NCI-H2107 treated with DMSO at 0.1 percent for 48 hours (cell line): ENCODE data around the gene C1orf105.

ENCODE experiments used
- DNase-seq: peaks from one replicate; lab custom pipeline; 2025; ENCODE audit not compliant: unreplicated experiment; lab: John Stamatoyannopoulos, UW

C1orf105 gene

GRCh38 chr1:172395576-172395975 lies 24.9 kb upstream of the C1orf105 start:
- no peak for DNase-seq

DNA sequence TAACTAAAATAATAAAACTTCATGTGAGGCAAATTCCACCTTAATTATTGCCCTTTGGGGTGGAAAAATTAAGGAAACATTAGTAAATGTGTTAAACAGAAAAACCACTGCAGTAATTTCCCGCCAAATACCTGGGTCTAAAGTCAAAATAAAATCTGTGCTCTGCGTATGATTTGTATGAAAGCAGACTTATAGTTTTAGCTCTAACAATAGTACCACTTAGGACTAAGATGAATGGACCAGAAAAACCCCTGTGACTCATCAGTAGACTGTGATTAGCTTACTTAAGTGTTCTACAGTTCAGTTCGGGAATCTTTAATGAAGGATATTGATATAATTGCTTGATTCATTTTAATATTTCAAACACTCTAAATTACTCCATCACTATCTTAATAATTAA lies 23.3 kb upstream of the C1orf105 start:
- no peak for DNase-seq

DNA sequence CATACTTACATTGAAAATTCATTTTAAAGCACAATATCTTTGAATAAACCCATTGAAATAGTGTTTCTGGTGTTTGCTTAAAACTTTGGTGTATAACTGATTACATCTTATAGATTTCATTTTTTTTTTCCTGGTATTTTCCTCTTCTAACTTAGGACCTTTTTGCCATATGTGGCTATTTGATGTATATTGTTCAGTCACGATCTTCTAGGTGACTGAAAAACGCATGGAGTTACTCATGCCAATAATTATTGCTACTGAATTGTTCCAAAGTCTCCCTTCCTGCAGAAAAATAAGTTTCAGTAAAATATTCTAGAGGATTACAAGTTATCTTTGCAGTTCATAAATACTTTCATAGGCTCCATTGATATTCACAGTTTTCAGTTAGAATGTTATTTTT lies 22.9 kb upstream of the C1orf105 start:
- no peak for DNase-seq

- DNase-seq, result no peak
Observed at GRCh38 chr1:172398193-172398592, 22.3 kb upstream of the C1orf105 start.

DNA sequence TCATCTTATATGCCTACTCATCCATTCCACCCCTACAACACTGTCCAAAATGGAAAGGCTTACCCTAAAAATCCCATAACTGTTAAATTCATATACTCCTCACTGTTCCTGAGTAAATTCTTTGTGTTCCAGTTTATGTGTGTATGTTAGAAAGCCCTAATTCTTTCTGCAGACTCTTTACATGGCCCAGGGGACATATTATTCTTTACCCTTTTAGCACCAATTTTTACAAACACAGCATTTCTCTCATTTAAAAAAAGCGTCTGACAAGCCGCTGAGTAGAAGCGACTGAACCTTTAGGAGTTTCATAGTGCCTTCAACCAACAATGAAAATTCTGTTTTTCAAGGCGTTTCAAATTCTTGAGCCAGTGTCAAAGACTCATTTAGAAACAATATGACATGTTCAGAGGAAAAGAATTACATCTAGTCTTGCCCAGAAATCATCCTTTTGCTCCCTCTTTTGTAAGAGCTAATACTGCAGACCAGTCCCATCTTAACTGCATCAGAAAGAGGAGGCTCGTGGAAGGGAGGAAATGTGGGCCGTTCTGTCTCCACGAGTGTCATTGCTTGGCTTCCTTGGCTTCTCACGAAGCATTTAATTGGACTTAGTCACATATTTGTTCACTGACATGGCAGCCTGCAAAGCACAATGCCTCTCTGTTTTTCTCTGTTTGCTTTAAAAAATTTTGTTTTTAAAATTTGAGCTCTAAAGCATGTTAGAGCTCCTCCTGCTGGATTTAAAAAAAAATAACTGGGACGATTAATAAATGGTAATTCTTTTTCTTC lies 21.3 kb upstream of the C1orf105 start:
- DNase-seq, result peak; percentile 7

DNA sequence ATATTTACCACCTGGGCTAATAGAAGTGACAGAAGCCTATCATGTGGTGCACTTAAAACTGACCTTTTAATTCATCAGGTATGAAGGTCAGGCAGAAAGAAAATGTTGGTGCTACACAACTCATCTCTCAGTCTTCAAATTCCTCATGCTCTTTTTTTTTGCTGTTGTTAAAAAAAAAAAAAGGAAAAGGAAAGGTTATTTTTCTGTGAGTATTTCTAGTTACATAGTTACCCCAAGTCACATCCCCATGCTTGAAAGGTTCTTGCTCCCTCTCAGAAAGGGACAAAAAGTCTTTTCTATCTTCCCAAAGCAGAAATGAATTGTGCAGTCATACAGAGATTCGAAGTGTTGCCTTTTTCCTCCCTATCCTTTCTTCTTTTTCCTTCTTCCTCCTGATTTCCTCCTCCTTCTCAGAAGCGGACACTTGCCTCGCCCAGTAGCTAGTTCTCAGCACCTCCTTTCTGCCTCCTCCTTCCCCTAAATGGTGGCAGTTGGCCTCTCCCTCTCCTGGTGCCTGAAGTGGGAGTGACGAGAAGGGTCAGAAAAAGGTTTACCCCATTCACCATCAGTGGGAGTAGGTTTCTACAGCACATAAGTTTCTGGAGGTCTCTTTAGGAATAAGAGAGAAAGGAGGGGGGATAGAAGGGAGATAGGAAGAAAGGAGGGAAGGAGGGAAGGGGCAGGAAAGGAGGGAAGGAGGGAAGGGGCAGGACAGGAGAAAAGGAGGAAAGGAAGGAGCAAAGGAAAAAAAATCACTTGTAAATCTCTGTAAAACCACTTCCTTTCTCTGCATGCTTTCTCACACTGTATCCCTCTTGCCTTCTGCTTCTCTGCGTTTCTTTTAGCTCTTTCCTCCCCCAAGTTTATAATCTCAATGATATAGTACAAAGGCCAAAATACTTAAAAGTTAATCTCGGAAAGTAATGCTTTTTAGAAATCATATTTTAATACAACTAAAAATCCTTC lies 20.4 kb upstream of the C1orf105 start:
- DNase-seq, result no peak

DNA sequence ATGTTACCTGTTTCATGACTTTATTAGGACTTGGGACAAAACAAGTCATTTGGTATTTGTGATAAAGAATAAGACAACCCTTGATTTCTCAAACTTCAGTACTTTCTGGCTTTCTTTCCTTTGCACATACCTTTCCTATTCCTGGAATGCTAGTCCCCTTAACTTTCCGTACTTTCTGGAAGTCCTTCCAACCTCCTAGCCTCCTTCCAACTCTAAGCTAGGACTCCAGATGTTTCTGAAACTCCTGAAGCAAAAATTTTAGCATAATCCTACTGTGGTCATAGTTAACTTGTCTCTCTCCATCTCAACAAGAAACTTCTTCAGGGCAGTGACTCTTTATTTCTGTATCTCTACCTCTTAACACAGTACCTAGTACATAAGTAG lies 19.8 kb upstream of the C1orf105 start:
- no peak for DNase-seq

DNA sequence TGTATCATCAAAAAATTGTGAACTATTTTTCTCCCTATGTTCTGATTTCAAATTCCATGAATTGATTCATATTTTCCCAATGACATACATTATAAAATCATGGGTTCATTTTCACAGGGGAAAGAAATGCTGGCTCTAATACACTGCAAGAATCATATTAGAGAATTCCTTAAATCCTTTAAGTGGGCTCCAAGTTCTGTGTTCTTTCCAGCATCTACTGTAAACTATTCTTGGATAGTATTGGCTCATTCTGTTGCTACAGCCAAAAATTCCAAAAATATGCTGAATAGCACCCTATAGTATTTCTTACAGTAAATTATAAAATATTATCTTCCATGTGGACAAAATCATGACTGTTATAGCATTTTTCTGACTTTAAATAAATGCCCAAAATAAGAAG lies 19.0 kb upstream of the C1orf105 start:
- no peak for DNase-seq

DNA sequence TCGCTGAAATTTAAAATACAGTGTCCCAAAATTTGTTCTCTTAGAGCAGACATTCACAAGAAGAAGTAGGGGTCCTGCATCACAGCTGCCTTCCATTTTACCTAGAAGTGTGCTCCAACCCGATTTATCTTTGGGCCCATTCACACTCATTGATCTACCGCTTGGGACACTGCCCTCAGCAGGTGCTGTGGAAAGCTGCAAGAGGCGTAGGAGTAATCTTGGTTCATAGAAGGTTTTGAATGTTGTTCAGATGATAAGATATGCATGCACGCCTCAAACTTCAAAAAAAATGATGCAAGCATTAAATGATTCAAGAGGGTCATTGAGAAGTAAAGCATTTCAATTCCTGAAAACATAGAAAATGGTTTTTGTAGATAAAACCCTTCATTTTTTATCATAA lies 18.6 kb upstream of the C1orf105 start:
- no peak for DNase-seq

DNA sequence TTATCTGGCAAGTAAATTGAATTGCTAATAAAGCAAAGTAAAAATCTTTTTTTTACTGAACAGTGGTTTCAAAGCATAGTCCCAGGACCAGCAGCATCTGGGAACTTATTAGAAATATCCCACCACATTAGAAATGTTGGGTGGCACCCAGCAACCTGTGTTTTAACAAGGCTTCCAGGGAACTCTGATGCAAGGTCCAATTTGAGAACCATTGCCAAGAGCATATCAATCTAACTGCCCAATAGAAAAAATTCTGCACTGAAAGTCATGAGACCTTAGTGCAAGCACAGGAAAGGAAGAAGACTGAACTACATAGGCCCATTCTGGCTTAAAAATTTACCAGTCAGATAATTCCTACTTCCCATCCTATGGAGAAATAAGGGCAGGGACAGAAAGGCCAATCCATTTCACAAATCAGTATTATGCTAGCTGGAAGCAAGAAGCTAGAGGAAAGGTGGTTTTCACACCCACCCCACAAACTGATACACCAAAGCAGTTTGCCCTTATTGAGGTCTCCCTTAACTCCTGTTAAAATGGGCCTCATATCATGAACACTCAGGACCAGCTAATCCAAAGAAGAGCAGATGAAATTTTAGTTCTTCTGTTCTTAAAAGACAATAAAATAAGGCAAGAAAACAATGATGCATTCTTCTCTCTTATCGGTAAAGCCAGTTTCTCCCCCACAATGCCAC lies 17.5 kb upstream of the C1orf105 start:
- DNase-seq, result no peak

GRCh38 chr1:172404121-172404520 lies 16.4 kb upstream of the C1orf105 start:
- no peak for DNase-seq

DNA sequence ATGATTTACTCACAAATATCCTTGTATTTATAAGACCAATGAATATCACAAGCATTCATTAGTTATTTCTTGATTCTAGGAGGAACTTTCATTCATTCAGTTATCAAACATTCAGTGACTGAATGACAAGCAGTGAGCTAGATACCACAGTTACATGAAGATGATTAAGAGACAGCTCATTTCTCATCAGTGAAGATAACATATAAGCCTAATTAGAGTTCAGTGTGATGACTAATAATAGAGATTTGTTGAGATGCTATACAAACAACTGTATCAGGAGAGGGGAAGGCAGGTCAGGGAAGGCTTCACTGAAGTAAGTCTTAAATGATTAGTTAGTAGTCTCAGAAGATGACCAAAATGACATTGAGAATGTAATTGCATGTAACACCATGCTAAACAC lies 14.6 kb upstream of the C1orf105 start:
- DNase-seq, result no peak

DNA sequence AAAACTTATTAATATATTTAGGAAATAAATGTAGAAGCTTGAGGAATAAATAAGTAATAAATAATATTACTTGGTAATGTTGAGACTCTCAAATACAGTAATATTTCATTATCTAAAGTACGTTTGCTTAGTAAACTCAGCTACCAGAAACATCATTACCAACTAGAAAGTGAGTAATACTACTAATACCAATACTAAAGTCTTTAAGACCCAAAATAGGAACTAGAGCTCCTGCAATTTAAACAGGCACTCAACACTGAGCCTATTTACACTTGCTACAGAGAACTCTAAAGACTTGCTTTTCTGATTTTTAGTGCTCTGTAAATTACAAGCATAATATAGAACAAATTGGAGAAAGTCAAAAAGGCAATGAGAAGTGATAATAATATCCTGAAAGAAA lies 13.5 kb upstream of the C1orf105 start:
- DNase-seq, result no peak

DNA sequence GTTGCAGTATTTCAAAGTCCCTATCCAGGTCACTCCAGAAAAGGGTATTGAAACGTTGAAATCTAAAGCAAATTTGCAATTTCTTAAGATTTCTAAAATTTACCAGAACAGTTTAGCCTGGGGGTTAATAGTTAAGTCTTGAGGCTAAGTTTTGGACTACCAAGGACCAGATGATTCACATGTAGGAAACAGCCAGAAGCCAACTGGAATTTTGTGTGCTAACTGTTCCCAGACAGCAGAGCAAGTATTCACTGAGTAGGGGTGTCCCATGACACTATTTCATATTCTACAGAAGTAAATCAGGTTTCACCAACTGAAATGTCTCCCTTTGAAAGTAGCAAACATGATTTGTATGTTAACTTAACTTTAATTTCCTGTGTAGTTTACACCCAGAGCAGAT lies 11.5 kb upstream of the C1orf105 start:
- DNase-seq, result no peak

DNA sequence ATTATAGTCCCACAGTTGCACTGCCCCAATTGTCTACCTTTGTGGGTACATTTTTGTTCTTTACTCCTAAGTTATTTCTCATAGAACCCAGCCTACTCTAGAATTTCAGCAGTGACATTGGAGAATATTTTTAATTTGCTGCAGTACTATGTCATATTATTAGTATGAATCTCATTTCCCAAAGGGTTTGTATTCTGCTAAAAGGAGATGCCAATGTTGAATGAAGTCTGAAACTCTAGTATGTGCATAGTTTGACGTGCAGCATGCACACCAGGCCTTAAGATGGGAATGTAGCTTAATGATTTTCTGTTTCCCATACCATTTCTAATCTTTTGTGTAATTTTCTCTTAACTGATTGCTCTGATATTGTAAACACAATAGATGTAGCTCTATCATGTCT lies 10.5 kb upstream of the C1orf105 start:
- DNase-seq, result no peak

- DNase-seq, result no peak
Observed at GRCh38 chr1:172411791-172412338, 8.6 kb upstream of the C1orf105 start.

DNA sequence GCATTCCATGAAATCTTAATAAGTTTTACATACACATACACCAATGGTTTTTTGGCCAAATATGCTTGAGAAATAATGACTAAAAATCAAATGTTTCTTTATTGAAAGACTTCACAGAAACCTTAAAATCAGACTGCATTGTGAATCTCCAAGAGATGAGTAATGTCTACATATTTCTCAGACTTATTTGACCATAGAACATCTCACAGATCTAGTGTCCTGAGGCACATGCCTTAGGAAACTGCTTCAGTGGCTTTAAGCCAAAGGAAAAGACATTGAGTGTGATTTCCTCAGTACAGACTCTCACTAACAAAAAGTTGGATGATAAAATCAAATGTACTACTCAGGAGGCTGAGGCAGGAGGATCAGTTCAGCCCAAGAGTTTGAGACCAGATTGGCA lies 6.2 kb upstream of the C1orf105 start:
- DNase-seq, result no peak

- DNase-seq, result no peak
Observed at GRCh38 chr1:172416496-172417035, 3.9 kb upstream of the C1orf105 start.

GRCh38 chr1:172417557-172417956 lies 2.9 kb upstream of the C1orf105 start:
- DNase-seq, result no peak

- DNase-seq, result no peak
Observed at GRCh38 chr1:172421974-172422604, 1.6 kb downstream of the C1orf105 start.

DNA sequence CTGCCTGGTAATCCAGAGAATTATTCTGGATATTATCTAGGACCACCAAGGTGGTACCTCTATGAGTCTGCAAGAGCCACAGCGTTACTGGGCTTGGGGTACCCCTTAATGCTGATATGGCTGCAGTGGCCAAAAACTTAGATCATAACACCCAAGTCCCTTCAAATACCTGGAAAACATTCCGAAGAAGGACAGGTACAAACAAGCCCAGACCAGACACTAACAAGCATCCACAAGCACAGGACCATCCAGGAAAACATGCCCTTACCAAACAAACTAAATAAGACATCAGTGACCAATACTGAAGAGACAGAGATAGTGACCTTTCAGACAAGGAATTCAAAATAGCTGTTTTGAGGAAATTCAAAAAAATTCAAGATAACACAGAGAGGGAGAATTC lies 2.9 kb downstream of the C1orf105 start:
- DNase-seq, result no peak
